ENCODE results near the gene PRDM2.

DNA sequence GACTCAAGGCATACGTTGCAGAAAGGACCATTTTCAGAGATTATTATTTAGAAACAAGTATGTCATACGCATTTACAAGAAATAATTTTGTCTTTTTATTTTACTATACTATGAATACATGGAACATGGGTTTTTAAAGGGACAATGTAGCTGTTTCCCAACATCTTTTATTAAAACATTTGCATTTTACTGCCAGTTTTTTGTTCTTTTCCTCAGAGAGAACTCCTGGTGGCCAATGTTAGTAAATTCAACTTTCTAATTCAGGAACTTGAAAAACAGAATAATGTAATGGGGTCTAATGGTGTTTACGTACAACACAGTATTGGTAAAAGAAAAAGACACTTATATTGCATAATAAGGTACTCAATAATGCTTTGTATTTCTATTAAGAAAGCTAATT lies 14.9 kb downstream of the PRDM2 start:
- TF ChIP-seq, protein P1, sequence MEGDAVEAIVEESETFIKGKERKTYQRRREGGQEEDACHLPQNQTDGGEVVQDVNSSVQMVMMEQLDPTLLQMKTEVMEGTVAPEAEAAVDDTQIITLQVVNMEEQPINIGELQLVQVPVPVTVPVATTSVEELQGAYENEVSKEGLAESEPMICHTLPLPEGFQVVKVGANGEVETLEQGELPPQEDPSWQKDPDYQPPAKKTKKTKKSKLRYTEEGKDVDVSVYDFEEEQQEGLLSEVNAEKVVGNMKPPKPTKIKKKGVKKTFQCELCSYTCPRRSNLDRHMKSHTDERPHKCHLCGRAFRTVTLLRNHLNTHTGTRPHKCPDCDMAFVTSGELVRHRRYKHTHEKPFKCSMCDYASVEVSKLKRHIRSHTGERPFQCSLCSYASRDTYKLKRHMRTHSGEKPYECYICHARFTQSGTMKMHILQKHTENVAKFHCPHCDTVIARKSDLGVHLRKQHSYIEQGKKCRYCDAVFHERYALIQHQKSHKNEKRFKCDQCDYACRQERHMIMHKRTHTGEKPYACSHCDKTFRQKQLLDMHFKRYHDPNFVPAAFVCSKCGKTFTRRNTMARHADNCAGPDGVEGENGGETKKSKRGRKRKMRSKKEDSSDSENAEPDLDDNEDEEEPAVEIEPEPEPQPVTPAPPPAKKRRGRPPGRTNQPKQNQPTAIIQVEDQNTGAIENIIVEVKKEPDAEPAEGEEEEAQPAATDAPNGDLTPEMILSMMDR (conservative IDR thresholded peaks at IDR 0.05) = peak; percentile 43
- TF ChIP-seq ZFX (IDR thresholded peaks at IDR 0.05) = no peak

All from C4-2B (cell line).